NCI-H345 (cell line): ENCODE results near the gene MAP4K1.
A peak's percentile ranks its signal among the peaks of the same experiment; 100 is the strongest.
"Not testable (repeated sequence)": the region's sequence is repeated elsewhere in the genome, so short reads cannot be mapped to it uniquely, and the experiment has no call there.

ENCODE experiments used
- DNase-seq: peaks from one replicate; lab custom pipeline; 2025; lab: John Stamatoyannopoulos, UW

Gene MAP4K1

DNA sequence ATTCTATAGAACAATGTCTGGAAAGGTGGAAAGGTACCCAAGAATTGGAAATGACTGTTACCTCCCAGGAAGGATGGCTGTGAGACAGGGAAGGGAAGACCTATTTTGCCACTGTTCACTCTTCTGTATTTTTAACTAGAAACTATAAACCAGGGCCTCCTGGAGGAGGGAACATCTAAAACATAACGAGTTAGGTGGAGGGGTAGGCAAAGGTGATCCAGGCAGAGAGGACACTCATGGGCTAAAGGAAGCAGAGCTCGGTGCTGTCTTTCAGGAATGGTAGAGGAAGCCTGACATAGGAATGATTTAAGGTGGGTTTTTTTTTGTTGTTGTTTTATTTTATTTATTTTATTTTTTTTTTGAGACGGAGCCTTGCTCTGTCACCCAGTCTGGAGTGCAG, 7.1 kb upstream of the MAP4K1 start:
- DNase-seq = no peak

- no peak for DNase-seq
Observed at GRCh38 chr19:38619361-38620174, 1.8 kb upstream of the MAP4K1 start.

DNA sequence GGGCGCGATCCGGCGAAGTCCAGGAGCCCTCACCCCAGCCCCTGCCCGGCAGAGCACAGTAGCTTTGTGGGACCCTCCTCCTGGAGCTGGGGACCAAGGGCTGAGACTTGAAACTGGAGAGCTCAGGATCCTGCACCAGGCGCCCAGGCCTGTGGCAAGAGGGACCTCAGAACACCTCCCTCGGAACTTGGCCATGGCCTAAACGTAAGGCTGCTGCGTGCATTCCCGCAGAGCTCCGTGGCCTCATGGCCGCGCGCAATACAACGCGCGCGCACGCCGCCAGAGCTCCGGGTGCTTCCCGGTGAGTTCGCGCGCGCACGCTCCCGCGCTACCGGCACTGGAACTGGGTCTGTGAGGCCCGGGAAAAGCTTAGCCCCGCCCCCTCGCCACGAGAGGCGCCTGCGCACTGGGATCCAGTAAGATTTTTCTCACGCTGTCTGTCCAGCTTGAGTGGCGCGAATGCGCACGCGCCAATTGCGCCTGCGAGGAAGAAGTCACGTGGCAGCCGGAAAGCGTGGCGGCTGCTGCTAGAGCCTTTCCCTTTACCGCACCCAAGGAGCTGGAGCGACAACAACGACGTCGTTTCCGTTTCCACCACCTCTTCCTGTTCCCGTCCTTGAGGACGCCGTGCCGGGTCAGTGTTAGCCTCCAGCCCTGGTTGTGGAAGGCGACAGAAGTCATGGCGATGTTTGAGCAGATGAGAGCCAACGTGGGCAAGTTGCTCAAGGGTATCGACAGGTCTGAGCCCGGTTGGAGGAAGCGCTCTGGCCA, 1.0 kb upstream of the MAP4K1 start, which contains the start of gene EIF3K:
TSS of gene EIF3K (plus strand) at position 599 of the 771 bp plus-strand sequence. CDS start at position 680, 81 bp downstream.
- peak; percentile 100 for DNase-seq

DNA sequence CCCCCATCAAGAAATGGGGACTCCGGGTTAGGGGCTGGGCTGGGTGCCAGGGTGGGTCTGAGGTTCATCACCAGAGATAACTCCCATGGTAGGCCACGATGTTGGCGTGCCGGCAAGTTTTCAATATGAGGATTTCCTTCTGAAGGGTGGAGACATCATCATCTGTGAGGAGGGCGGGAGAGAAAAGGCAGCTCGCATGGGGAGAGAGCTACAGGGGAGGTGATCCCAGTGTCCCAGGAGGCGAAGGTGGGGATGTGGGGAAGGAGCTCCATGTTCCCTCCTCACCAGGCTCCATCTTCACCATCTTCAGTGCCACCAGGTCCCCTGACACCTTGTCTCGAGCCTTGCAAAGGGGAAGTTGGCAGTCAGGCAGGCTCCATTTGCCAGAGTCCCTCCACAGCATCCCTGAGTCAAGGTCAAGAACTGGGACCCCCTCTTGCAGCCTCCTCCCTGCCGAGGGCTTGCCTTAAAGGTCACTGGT, 430 bp downstream of the MAP4K1 start:
- DNase-seq = no peak

- no peak for DNase-seq
Observed at GRCh38 chr19:38616265-38616664, 1.5 kb downstream of the MAP4K1 start.

- DNase-seq = no peak
Observed at GRCh38 chr19:38615007-38615581, 2.7 kb downstream of the MAP4K1 start.

- DNase-seq = no peak
Observed at GRCh38 chr19:38614289-38614688, 3.5 kb downstream of the MAP4K1 start.

- no peak for DNase-seq
Observed at GRCh38 chr19:38606131-38606530, 11.6 kb downstream of the MAP4K1 start.

GRCh38 chr19:38602856-38603255, 14.9 kb downstream of the MAP4K1 start:
- not testable (repeated sequence) for DNase-seq

DNA sequence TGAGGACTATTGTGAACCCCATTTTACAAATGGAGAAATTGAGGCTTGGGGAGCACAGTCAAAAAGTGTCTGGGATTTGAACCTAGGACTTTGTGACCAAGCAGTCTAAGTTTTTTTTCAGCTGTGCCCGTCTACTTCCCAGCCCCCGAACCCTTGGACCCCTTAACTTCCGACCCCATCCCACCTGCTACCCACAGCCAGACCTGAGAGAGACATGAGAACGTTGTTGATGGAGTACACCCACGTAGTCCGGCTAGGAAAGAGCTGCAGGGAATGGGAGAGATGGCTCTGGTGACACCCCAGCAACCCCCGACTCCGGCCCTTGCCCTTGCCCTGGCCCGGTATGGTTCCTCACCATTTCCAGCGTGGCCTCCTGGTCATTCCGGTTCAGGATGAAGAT, 18.0 kb downstream of the MAP4K1 start:
- no peak for DNase-seq

- DNase-seq = no peak
Observed at GRCh38 chr19:38597075-38597474, 20.7 kb downstream of the MAP4K1 start.

DNA sequence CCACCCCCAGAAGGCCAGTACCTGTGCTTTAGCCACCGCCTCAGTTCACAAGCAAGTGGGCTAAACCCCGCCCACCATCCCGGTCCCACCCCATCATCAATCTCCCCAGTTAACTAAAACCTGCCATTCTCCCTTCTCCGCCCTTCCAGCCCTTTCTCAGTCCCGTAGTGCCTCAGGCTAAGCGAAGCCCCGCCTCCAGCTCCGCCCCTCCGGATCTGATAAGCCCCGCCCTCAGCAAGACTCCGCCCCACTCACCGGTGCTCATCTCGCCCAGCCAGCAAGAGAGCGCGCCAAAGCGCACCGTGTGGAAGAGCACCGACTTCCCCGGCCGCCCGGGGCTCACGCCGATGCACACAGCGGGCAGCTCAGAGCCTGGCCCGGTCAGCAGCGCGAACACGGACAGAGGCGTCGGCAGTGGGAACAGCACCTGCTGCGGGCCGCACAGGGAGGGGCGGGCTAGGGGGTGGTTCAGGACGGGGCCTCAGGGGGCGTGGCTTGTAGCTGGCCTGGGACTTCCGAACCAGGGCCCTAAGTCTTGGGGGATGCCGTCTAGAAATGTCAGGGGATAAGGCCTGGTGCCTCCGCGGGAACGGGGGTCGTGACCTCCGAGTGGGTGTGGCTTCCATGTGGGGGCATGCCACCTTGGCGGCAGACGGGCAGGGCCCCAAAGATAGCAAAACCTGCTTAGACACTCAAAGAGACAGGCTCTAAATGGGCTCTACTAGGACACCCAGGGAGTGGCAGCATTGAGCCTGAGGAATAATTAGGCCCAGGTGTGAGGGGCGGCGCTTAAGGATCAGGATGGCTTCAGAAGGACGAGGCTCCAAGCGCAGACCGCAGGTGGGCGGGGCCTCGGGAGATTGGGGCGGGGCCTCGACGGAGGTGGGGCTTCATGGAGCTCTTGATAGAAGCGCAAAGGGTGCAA, 21.4 kb downstream of the MAP4K1 start:
- peak; percentile 95 for DNase-seq

DNA sequence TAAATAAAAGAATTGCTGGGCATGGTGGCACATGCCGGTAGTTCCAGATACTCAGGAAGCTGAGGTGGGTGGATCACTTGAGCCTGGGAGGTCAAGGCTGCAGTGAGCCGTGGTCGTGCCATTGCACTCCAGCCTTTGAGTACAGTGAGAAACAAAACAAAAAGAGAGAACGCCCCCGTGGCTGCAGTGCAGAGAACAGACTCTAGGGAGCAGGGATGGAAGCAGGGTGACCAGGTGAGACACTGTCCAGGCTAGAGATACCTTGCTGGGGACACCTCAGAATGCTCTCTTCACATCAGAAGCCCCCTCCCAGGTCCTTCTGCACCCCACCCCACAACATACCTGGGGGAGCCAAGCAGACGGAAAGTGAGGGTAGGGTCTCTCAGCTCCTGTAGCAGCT, 24.8 kb downstream of the MAP4K1 start:
- no peak for DNase-seq

GRCh38 chr19:38588041-38588440, 29.7 kb downstream of the MAP4K1 start:
- no peak for DNase-seq

DNA sequence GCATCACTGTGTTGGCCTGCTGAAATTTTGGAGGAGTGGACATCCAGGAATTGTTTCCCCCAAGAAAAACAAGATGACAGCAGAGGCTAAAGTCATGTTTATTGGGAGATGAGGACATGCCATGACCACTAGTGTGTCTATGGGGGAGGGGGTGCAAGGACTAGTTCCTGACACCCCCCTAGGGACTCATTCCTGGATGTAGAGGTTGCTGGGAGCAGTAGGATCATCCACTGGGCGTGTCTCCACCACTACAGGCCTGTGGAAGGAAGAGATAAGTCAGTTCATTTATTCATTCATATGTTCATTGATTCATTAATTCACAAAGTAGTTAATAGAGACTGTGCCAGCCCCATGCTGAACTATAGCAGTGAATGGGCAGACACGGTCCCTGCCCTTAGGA, 30.2 kb downstream of the MAP4K1 start:
- no peak for DNase-seq

GRCh38 chr19:38583985-38584305, 33.8 kb downstream of the MAP4K1 start:
- DNase-seq = no peak

DNA sequence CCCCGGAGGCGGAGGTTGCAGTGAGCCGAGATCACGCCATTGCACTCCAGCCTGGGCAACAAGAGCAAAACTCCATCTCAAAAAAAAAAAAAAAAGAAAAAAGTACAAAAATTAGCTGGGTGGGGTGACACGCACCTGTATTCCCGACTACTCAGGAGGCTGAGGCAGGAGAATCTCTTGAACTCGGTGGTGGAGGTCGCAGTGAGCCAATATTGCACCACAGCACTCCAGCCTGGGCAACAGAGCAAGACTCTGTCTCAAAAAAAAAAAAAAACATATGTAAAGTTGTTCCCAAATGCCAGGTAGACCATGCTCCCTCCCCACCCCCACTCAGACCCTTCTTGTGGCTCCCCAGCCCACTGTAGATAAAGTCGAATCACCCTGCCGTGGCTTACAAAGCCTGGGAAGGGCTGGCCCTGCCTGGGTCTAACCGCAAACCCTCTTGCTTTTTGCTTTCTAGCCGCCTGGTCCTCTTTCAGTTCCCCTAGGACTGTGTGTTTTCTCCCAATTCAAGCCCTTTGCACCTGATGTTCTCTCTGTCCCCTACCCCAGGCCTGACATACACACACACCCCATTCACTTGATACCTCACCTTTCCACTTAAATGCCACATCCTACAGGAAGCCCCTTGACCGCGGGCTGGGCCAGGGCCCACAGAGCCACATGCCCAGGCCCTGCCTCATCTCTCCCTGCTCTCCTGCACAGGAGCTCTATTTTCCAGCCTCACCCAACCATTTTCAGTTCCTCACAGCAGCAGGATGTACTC, 34.4 kb downstream of the MAP4K1 start:
- no peak for DNase-seq

GRCh38 chr19:38580080-38580479, 37.7 kb downstream of the MAP4K1 start:
- DNase-seq = no peak

DNA sequence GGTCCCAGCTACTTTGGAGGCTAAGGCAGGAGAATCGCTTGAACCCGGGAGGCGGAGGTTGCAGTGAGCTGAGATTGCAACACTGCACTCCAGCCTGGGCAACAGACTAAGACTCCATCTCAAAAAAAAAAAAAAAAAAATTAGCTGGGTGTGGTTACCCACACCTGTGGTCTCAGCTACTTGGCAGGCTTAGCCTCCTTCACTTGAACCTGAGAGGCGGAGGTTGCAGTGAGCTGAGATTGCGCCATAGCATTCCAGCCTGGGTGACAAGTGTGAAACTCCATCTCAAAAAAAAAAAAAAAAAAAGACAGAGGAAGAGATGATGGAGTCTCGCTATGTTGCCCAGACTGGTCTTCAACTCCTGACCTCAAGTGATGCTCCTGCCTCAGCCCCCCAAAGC, 38.4 kb downstream of the MAP4K1 start:
- not testable (repeated sequence) for DNase-seq

DNA sequence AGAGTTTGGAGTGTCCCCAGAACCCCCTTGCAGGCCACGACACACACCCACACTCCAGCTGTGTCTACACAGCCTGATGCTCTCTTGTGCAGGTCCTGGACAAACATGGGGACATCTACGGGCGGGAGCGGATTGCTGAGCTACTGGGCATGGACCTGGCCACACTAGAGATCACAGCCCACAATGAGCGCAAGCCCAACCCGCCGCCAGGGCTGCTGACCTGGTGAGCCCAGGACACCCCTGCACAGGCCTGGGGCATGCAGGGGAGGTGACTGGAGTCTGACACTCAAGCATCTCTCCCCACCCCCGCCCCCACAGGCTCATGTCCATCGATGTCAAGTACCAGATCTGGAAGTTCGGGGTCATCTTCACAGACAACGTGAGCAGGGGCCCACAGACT, 39.9 kb downstream of the MAP4K1 start:
- DNase-seq = no peak

GRCh38 chr19:38571682-38572081, 46.1 kb downstream of the MAP4K1 start:
- DNase-seq = no peak
